ENCODE measurements around the gene CD1E. TPM values are rescaled to one million over a fixed set of nuclear protein-coding genes. Genes with fewer than 3 reads are reported as not detected.

The CD1E gene
- total and polyA plus RNA-seq, 10 of the 15 experiments (the other 5 are each of a cell fraction or from before 2014, with no cell fraction given), result 0.05 to 0.07 (median 0.05) TPM; not detected in 7

DNA sequence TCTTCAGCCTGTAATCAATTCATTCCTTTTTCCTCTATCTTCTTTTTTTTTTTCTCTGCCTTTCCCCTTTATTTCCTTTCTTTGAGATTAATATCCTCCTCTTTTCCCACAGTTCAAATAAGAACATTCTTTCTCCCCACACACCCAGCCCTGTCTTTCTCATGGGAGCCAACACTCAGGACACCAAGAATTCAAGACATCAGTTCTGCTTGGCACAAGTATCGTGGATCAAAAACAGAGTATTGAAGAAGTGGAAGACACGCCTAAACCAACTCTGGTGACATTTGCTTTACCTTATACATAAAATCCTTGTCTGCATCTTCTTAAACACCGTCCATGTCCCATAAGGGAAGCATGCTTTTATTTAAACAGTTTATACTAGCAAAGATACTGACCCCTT lies 2.9 kb downstream of the CD1E start (continued):
- TF ChIP-seq, protein P1, sequence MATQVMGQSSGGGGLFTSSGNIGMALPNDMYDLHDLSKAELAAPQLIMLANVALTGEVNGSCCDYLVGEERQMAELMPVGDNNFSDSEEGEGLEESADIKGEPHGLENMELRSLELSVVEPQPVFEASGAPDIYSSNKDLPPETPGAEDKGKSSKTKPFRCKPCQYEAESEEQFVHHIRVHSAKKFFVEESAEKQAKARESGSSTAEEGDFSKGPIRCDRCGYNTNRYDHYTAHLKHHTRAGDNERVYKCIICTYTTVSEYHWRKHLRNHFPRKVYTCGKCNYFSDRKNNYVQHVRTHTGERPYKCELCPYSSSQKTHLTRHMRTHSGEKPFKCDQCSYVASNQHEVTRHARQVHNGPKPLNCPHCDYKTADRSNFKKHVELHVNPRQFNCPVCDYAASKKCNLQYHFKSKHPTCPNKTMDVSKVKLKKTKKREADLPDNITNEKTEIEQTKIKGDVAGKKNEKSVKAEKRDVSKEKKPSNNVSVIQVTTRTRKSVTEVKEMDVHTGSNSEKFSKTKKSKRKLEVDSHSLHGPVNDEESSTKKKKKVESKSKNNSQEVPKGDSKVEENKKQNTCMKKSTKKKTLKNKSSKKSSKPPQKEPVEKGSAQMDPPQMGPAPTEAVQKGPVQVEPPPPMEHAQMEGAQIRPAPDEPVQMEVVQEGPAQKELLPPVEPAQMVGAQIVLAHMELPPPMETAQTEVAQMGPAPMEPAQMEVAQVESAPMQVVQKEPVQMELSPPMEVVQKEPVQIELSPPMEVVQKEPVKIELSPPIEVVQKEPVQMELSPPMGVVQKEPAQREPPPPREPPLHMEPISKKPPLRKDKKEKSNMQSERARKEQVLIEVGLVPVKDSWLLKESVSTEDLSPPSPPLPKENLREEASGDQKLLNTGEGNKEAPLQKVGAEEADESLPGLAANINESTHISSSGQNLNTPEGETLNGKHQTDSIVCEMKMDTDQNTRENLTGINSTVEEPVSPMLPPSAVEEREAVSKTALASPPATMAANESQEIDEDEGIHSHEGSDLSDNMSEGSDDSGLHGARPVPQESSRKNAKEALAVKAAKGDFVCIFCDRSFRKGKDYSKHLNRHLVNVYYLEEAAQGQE (IDR thresholded peaks at IDR 0.05; ENCODE audit: low read depth, low read length), result no peak
- TF ChIP-seq ZNF384 (IDR thresholded peaks at IDR 0.05; ENCODE audit: borderline replicate concordance, low read depth, low read length) (no peak), PAX8 (IDR thresholded peaks at IDR 0.05) (no peak)
- TF ChIP-seq, protein P2, sequence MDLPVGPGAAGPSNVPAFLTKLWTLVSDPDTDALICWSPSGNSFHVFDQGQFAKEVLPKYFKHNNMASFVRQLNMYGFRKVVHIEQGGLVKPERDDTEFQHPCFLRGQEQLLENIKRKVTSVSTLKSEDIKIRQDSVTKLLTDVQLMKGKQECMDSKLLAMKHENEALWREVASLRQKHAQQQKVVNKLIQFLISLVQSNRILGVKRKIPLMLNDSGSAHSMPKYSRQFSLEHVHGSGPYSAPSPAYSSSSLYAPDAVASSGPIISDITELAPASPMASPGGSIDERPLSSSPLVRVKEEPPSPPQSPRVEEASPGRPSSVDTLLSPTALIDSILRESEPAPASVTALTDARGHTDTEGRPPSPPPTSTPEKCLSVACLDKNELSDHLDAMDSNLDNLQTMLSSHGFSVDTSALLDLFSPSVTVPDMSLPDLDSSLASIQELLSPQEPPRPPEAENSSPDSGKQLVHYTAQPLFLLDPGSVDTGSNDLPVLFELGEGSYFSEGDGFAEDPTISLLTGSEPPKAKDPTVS (IDR thresholded peaks at IDR 0.05; ENCODE audit: low read depth, low read length), result no peak

DNA sequence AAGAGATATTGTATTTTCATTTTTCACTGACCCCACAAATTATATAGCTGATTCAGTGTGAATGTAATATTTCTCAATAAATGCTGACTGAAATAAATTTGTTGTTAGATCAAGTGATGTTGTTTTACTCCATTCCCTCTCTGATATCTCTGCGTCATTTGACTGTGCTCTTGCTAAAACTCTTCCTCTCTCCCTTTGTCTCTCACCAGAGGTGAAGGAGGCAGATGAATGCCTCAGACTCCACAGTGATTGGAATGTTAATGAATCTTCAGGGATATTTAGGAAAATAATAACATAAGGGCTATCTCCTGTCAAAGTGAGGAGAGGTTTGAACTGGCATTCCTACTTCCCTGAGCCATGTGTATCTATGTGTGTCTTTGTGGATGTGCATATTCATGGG lies 3.7 kb downstream of the CD1E start:
- no peak for ATAC-seq
- 29% methylated on average over 1 of the region's 1 CpG for WGBS (ENCODE audit: insufficient coverage, insufficient replicate concordance, low lambda C conversion rate, missing lambda C conversion rate)
- no peak for TF ChIP-seq SMAD1 (IDR thresholded peaks at IDR 0.05; ENCODE audit: low read depth, partially characterized antibody)
- TF ChIP-seq, protein P3, sequence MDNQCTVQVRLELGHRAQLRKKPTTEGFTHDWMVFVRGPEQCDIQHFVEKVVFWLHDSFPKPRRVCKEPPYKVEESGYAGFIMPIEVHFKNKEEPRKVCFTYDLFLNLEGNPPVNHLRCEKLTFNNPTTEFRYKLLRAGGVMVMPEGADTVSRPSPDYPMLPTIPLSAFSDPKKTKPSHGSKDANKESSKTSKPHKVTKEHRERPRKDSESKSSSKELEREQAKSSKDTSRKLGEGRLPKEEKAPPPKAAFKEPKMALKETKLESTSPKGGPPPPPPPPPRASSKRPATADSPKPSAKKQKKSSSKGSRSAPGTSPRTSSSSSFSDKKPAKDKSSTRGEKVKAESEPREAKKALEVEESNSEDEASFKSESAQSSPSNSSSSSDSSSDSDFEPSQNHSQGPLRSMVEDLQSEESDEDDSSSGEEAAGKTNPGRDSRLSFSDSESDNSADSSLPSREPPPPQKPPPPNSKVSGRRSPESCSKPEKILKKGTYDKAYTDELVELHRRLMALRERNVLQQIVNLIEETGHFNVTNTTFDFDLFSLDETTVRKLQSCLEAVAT (IDR thresholded peaks at IDR 0.05), result no peak
- TF ChIP-seq, protein P2 (IDR thresholded peaks at IDR 0.05; ENCODE audit: low read depth, low read length), result no peak
- no peak for TF ChIP-seq TCF12 (IDR thresholded peaks at IDR 0.05; ENCODE audit: low read depth, low read length)
- TF ChIP-seq, protein P4, sequence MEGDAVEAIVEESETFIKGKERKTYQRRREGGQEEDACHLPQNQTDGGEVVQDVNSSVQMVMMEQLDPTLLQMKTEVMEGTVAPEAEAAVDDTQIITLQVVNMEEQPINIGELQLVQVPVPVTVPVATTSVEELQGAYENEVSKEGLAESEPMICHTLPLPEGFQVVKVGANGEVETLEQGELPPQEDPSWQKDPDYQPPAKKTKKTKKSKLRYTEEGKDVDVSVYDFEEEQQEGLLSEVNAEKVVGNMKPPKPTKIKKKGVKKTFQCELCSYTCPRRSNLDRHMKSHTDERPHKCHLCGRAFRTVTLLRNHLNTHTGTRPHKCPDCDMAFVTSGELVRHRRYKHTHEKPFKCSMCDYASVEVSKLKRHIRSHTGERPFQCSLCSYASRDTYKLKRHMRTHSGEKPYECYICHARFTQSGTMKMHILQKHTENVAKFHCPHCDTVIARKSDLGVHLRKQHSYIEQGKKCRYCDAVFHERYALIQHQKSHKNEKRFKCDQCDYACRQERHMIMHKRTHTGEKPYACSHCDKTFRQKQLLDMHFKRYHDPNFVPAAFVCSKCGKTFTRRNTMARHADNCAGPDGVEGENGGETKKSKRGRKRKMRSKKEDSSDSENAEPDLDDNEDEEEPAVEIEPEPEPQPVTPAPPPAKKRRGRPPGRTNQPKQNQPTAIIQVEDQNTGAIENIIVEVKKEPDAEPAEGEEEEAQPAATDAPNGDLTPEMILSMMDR (IDR thresholded peaks at IDR 0.05 in 2 of 3, conservative IDR thresholded peaks at IDR 0.05 in 1 of 3; ENCODE audit: control insufficient read depth in 2 of 3, extremely low read depth in 1 of 3, insufficient read depth in 1 of 3, low read depth in 3 of 3, low read length in 3 of 3), result no peak
- TF ChIP-seq SRF (IDR thresholded peaks at IDR 0.05; ENCODE audit: low read depth in 2 of 2, low read length in 2 of 2), result no peak
- TF ChIP-seq FOS (IDR thresholded peaks at IDR 0.05; ENCODE audit: borderline replicate concordance, extremely low read depth, insufficient read length), result no peak

More for the DNA sequence above, 3.7 kb downstream of the CD1E start:
- no peak overlapping the region for H3K4me3 ChIP-seq
- no peak overlapping the region for H3K4me2 ChIP-seq (ENCODE audit: control insufficient read depth, insufficient read depth)
- no TSS peak for BruUV-seq (replicated peaks)
- SMC1A ChIA-PET (ENCODE audit: uncharacterized antibody, unreplicated experiment), result no interaction called here
- no peaks in the 10 kb centered on the region; a peak in 1 of 4 replicates for H3K27me3 ChIP-seq (replicated peaks in 1 of 2; ENCODE audit: control insufficient read depth in 2 of 2, insufficient read depth in 2 of 2, low read length in 1 of 2)
- no peaks in the 10 kb centered on the region for H4K20me1 ChIP-seq (ENCODE audit: control insufficient read depth, insufficient read depth)
- no peak overlapping the region for H3K9ac ChIP-seq (ENCODE audit: control insufficient read depth, insufficient read depth, low read length)
- CTCF ChIA-PET, result interaction anchor here (0.6 kb wide), 1 partner anchor 127 kb away, joined by 3 read pairs; no protein-coding TSS in a partner anchor
- H3K27ac ChIP-seq (ENCODE audit: control insufficient read depth, insufficient read depth), result no peak overlapping the region
- POLR2A ChIA-PET, result no interaction called here
- H3K9me3 ChIP-seq (replicated peaks; ENCODE audit: control insufficient read depth, insufficient read depth, low read length), result no peaks in the 10 kb centered on the region
- RAD21 ChIA-PET (ENCODE audit: unreplicated experiment), result no interaction called here
- in situ Hi-C loops (cut with MboI) (no loop called here), intact Hi-C loops (cut with micrococcal nuclease; ENCODE audit: unreplicated experiment) (no loop called here)
- DNase-seq (ENCODE audit: low read depth, low spot score), result no peak
- no peak overlapping the region for H2AFZ ChIP-seq (ENCODE audit: control insufficient read depth, low read depth, low read length)
- H3K36me3 ChIP-seq (ENCODE audit: control insufficient read depth in 2 of 2, insufficient read depth in 2 of 2, low read length in 1 of 2), result no peaks in the 10 kb centered on the region
- no peaks in the 10 kb centered on the region for H3K4me1 ChIP-seq (ENCODE audit: control insufficient read depth, insufficient read depth, low read length)
- FAIRE-seq, result no peak
- no peaks in the 10 kb centered on the region for H3K79me2 ChIP-seq (ENCODE audit: control insufficient read depth, insufficient read depth, low read length)
